ENCODE data around the gene CCL16. TPM values are rescaled to one million over a fixed set of nuclear protein-coding genes. Genes with fewer than 3 reads are reported as not detected.
"Not testable (repeated sequence)": the region's sequence is repeated elsewhere in the genome, so short reads cannot be mapped to it uniquely, and the experiment has no call there.

CCL16 gene
- total RNA-seq, 1 donor from 2014 or later, result not detected

DNA sequence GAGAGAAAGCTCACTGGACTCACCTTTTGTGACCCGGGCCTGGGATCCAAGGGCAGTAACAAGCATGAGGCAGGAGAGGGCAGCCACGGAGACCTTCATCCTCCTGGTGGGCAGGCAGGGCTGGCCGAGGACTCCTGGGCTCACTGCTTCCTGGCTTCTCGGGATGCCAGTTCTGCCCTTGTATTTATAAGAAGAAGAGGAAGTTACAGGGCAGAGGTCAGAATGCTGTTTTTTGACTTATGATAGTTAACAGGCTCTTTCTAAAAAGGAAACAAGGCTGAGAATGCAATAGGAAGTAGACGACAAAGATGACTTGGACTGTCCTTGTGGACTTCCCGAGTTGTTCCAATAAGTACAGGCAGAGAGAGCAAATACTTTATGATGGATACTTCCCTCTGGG is 36.5 kb upstream of the CCL16 start, which contains the start of gene CCL23:
Gene CCL23, minus strand, starts transcription at position 174 of the 400 bp plus-strand sequence. Its CDS starts 75 bp downstream, at position 99.
- DNase-seq (ENCODE audit: low spot score, unreplicated experiment), result no peak
- H3K27me3 Mint-ChIP-seq, result no peaks in the 10 kb centered on the region
- H3K27ac Mint-ChIP-seq, result no peak within 1 kb of the TSS
- H3K9me3 Mint-ChIP-seq (ENCODE audit: low read depth), result peaks cover 13% of the 10 kb centered on the region
- TF ChIP-seq, protein P1, sequence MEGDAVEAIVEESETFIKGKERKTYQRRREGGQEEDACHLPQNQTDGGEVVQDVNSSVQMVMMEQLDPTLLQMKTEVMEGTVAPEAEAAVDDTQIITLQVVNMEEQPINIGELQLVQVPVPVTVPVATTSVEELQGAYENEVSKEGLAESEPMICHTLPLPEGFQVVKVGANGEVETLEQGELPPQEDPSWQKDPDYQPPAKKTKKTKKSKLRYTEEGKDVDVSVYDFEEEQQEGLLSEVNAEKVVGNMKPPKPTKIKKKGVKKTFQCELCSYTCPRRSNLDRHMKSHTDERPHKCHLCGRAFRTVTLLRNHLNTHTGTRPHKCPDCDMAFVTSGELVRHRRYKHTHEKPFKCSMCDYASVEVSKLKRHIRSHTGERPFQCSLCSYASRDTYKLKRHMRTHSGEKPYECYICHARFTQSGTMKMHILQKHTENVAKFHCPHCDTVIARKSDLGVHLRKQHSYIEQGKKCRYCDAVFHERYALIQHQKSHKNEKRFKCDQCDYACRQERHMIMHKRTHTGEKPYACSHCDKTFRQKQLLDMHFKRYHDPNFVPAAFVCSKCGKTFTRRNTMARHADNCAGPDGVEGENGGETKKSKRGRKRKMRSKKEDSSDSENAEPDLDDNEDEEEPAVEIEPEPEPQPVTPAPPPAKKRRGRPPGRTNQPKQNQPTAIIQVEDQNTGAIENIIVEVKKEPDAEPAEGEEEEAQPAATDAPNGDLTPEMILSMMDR (IDR thresholded peaks at IDR 0.05; ENCODE audit: unreplicated experiment), result no peak
- no peaks in the 10 kb centered on the region for H3K36me3 Mint-ChIP-seq (ENCODE audit: insufficient read depth)
- H3K4me1 Mint-ChIP-seq (ENCODE audit: low read depth), result peaks cover 9% of the 10 kb centered on the region
- no peak within 1 kb of the TSS for H3K4me3 Mint-ChIP-seq (ENCODE audit: low read depth)

DNA sequence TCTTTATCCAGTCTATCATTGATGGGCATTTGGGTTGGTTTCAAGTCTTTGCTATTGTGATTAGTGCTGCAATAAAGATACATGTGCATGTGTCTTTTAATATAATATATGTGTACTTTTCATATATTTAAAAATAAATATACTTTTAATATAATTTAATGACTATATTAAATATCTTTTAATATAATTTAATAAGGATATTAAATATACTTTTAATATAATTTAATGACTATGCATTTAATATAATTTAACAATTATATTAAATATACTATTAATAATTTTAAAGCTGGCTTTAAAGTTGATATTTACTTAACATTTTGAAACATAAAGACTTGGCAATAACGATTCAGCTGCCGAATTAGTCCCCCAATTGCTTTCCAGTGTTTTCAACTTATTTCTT is 35.3 kb upstream of the CCL16 start:
- no peaks in the 10 kb centered on the region for H3K36me3 Mint-ChIP-seq (ENCODE audit: insufficient read depth)
- H3K4me3 Mint-ChIP-seq (ENCODE audit: low read depth), result no peak overlapping the region
- H3K9me3 Mint-ChIP-seq (ENCODE audit: low read depth), result peaks cover 21% of the 10 kb centered on the region
- no peak overlapping the region for H3K27ac Mint-ChIP-seq
- TF ChIP-seq, protein P1 (IDR thresholded peaks at IDR 0.05; ENCODE audit: unreplicated experiment), result no peak
- DNase-seq (ENCODE audit: low spot score, unreplicated experiment), result no peak
- H3K27me3 Mint-ChIP-seq, result no peaks in the 10 kb centered on the region
- peaks cover 9% of the 10 kb centered on the region for H3K4me1 Mint-ChIP-seq (ENCODE audit: low read depth)

DNA sequence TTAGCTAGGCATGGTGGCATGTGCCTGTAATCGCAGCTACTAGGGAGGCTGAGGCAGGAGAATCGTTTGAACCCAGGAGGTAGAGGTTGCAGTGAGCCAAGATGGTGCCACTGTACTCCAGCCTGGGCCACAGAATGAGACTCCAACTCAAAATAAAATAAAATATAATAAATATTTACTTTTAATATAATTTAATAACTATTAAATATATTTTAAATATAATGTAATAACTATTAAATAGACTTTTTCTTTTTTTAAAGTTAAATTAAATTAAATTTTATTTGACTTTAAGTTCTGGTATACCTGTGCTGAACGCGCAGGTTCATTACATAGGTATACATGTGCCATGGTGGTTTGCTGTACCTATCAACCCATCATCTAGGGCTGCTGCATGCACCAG is 34.6 kb upstream of the CCL16 start:
- not testable (repeated sequence) for H3K27ac Mint-ChIP-seq; H3K27me3 Mint-ChIP-seq; H3K4me1 Mint-ChIP-seq (ENCODE audit: low read depth); H3K4me3 Mint-ChIP-seq (ENCODE audit: low read depth); H3K36me3 Mint-ChIP-seq (ENCODE audit: insufficient read depth); DNase-seq (ENCODE audit: low spot score, unreplicated experiment)
- peaks cover 27% of the 10 kb centered on the region for H3K9me3 Mint-ChIP-seq (ENCODE audit: low read depth)

DNA sequence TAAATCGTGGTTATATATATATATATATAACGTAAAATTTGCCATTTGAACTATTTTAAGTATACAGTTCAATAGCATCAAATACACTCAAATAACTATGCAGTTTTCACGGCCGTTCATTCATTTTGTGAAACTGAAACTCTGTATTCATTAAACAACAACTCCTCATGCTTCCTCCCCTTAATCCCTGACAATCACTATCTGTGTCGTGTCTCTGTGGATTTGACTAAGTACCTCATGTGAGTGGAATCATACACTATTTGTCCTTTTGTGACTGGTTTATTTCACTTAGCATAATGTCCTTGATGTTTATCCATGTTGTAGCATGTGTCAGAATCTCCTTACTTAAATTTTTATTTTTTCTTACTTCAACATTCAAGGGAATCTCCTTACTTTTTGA is 33.6 kb upstream of the CCL16 start:
- Mint-ChIP-seq H3K36me3 (ENCODE audit: insufficient read depth) (peaks cover 3% of the 10 kb centered on the region), H3K4me3 (ENCODE audit: low read depth) (no peak overlapping the region), H3K27ac (no peak overlapping the region), H3K9me3 (ENCODE audit: low read depth) (peaks cover 27% of the 10 kb centered on the region), H3K4me1 (ENCODE audit: low read depth) (no peaks in the 10 kb centered on the region), H3K27me3 (no peaks in the 10 kb centered on the region)
- no peak for DNase-seq (ENCODE audit: low spot score, unreplicated experiment)
- TF ChIP-seq, protein P1 (IDR thresholded peaks at IDR 0.05; ENCODE audit: unreplicated experiment), result no peak

DNA sequence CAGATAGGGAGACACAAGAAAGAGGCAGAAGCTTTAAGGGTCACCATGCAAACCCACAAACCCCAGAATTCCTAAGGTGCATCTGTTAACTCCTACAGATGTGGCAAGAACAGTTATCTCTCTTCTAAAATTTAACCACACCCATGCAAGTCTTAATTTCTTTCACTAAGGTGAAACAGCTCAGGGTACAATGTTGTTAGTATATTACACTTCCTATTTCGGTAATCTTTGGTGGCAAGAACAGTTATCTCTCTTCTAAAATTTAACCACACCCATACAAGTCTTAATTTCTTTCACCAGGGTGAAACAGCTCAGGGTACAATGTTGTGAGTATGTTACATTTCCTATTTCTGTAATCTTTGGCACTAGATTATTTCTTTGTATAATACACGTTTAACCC is 29.9 kb upstream of the CCL16 start:
- H3K4me3 Mint-ChIP-seq (ENCODE audit: low read depth), result no peak overlapping the region
- peaks cover 7% of the 10 kb centered on the region for H3K36me3 Mint-ChIP-seq (ENCODE audit: insufficient read depth)
- H3K27me3 Mint-ChIP-seq, result no peaks in the 10 kb centered on the region
- no peak overlapping the region for H3K27ac Mint-ChIP-seq
- no peak for DNase-seq (ENCODE audit: low spot score, unreplicated experiment)
- peaks cover 5% of the 10 kb centered on the region for H3K4me1 Mint-ChIP-seq (ENCODE audit: low read depth)
- TF ChIP-seq, protein P1 (IDR thresholded peaks at IDR 0.05; ENCODE audit: unreplicated experiment), result no peak
- peaks cover 44% of the 10 kb centered on the region for H3K9me3 Mint-ChIP-seq (ENCODE audit: low read depth)

DNA sequence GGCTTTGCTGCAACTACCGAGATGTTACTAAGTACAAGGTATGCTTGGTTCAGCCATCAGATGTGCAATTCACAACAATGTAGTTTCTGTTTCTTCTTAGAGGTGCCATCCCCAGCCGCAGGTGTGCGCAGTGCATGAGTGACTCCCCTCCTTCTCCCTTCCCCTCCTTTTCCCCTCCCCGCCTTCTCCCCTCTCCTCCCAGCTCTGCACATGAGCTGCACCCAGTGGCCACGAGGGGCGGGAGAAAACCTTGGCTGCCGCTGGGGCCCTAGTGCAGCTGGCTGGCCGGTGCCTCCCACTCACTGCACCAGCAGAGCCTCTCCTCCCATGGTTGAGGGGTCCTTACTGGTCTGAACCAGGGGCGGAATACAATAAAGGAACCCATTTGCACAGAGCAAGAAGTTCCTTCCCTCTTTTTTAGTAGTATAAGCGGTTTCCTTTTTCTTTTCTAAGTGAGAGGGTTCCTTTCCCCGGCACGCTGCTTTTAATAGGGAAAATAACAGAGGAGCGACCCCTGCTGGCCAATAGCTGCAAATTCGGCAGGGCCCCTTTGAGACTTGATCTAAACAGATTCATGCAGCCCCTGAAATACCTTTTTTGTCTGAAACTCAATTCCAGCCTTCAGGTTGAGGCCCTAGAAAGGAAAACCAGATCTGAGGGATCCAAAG is 27.8 kb upstream of the CCL16 start:
- Mint-ChIP-seq H3K4me3 (ENCODE audit: low read depth) (no peak overlapping the region), H3K4me1 (ENCODE audit: low read depth) (peaks cover 18% of the 10 kb centered on the region), H3K27ac (no peak overlapping the region), H3K27me3 (no peaks in the 10 kb centered on the region), H3K36me3 (ENCODE audit: insufficient read depth) (peaks cover 7% of the 10 kb centered on the region), H3K9me3 (ENCODE audit: low read depth) (peaks cover 44% of the 10 kb centered on the region)
- TF ChIP-seq, protein P1 (IDR thresholded peaks at IDR 0.05; ENCODE audit: unreplicated experiment), result peak; percentile 18
- DNase-seq (ENCODE audit: low spot score, unreplicated experiment), result no peak
